Endothelial cell of umbilical vein (primary cell): ENCODE measurements around the gene CHST8. TPM values are rescaled to one million over a fixed set of nuclear protein-coding genes. Genes with fewer than 3 reads are reported as not detected.

Experiments
- BruUV-seq: library from RNA; stranded (reverse); fragments of 400-500 nt; replicated peaks from 2 replicates; lab custom pipeline; 2021; lab: Mats Ljungman, UMichigan
- CTCF ChIA-PET: fragments of 300-600, 350-600 bp; sonication (Branson Sonifier 250); formaldehyde crosslinking; loops from one replicate; lab custom pipeline; 2021; ENCODE audit warnings: antibody characterized with exemption, inconsistent platforms; lab: Charles Lee
- POLR2A ChIA-PET: fragments of 300-600, 350-600 bp; sonication (Branson Sonifier 250); formaldehyde crosslinking; loops from one replicate; lab custom pipeline; 2021; ENCODE audit warnings: antibody characterized with exemption, inconsistent platforms; lab: Charles Lee
- DNase-seq: peaks from one replicate; pipeline ENCODE4 v3.0.0-alpha.2; 2011; ENCODE audit warnings: low read depth, low spot score
- FAIRE-seq: peaks from 2 replicates; lab custom pipeline; 2011; peaks lifted over from hg19 to GRCh38; lab: Jason Lieb, UNC
- H2AFZ ChIP-seq: 2 replicates; pipeline ENCODE4 v1.6.0; 2012; ENCODE audit warnings: low read depth, low read length, control low read depth, inconsistent platforms
- H3K27ac ChIP-seq: 2 replicates; pipeline ENCODE4 v1.5.1; 2011; ENCODE audit warnings: low read depth, mild to moderate bottlenecking, control low read depth, low read length, moderate library complexity; ENCODE audit not compliant: insufficient read depth
- H3K27me3 ChIP-seq, 2 experiments: 2 replicates each; pipeline versions ENCODE4 v1.6.0 to v1.6.1; 2011; ENCODE audit warnings: low read length in 2 of 2, mixed read lengths in 1 of 2; ENCODE audit not compliant: control insufficient read depth in 2 of 2, insufficient read depth in 2 of 2
- H3K36me3 ChIP-seq, 2 experiments: 2 replicates in 1 of 2; 3 replicates in 1 of 2; pipeline ENCODE4 v1.5.1; 2011; ENCODE audit warnings: low read length in 2 of 2, mild to moderate bottlenecking in 1 of 2, moderate library complexity in 1 of 2; ENCODE audit not compliant: control insufficient read depth in 2 of 2, insufficient read depth in 2 of 2; ENCODE audit errors: extremely low read depth in 1 of 2
- H3K4me1 ChIP-seq: 3 replicates; pipeline ENCODE4 v1.5.1; 2011; ENCODE audit warnings: mild to moderate bottlenecking, low read length; ENCODE audit not compliant: control insufficient read depth, insufficient read depth; ENCODE audit errors: extremely low read depth
- H3K4me2 ChIP-seq: 2 replicates; pipeline ENCODE4 v1.6.1; 2011; ENCODE audit warnings: low read length, control low read depth, mixed read lengths; ENCODE audit not compliant: insufficient read depth
- H3K4me3 ChIP-seq, 3 experiments: fragments of 200-600 bp in 1 of 3; sonication (generic), shearing (Covaris generic) in 1 of 3; replicated peaks in 1 of 3; 2 replicates each; pipeline ENCODE4 v1.5.1; 2011 to 2016; ENCODE audit warnings: control low read depth in 3 of 3, low read length in 3 of 3, mild to moderate bottlenecking in 2 of 3, inconsistent platforms in 1 of 3, low read depth in 1 of 3, moderate library complexity in 1 of 3; ENCODE audit not compliant: insufficient read depth in 1 of 3
- H3K79me2 ChIP-seq: 2 replicates; pipeline ENCODE4 v1.6.0; 2012; ENCODE audit warnings: low read length, inconsistent platforms; ENCODE audit not compliant: control insufficient read depth, insufficient read depth
- H3K9ac ChIP-seq: replicated peaks from 2 replicates; pipeline ENCODE3; 2011; ENCODE audit warnings: low read length, control low read depth; ENCODE audit not compliant: insufficient read depth; ENCODE audit errors: extremely low read depth
- H3K9me1 ChIP-seq: replicated peaks from 3 replicates; pipeline ENCODE4 v1.6.0; 2011; ENCODE audit warnings: mild to moderate bottlenecking, low read length; ENCODE audit not compliant: control insufficient read depth, insufficient read depth; ENCODE audit errors: extremely low read depth
- H3K9me3 ChIP-seq: replicated peaks from 2 replicates; pipeline ENCODE4 v1.5.1; 2012; ENCODE audit warnings: low read length, inconsistent platforms; ENCODE audit not compliant: control insufficient read depth, insufficient read depth
- H4K20me1 ChIP-seq: replicated peaks from 2 replicates; pipeline ENCODE3; 2011; ENCODE audit warnings: mild to moderate bottlenecking, low read length; ENCODE audit not compliant: control insufficient read depth, insufficient read depth; ENCODE audit errors: extremely low read depth
- CTCF ChIP-seq, 2 donors: IDR thresholded peaks; 1 replicate in 1 of 2; 2 replicates in 1 of 2; pipeline ENCODE4 v1.5.1; 2011; ENCODE audit warnings: low read length in 2 of 2, mild to moderate bottlenecking in 2 of 2, moderate library complexity in 2 of 2, control low read depth in 1 of 2, inconsistent platforms in 1 of 2, low read depth in 1 of 2; ENCODE audit not compliant: insufficient read depth in 1 of 2; ENCODE audit errors: extremely low read depth in 1 of 2
- EZH2 ChIP-seq: IDR thresholded peaks from 2 replicates; pipeline ENCODE4 v1.6.1; 2012; ENCODE audit warnings: borderline replicate concordance, low read depth, mild to moderate bottlenecking, moderate library complexity, low read length, inconsistent platforms; ENCODE audit not compliant: severe bottlenecking
- FOS ChIP-seq: IDR thresholded peaks from 2 replicates; pipeline ENCODE4 v1.6.1; 2011; ENCODE audit warnings: mild to moderate bottlenecking, low read length, moderate library complexity, borderline replicate concordance; ENCODE audit not compliant: insufficient read depth
- GATA2 ChIP-seq: IDR thresholded peaks from 2 replicates; pipeline ENCODE4 v1.7.0; 2011; ENCODE audit warnings: low read depth, mild to moderate bottlenecking, moderate library complexity, mixed read lengths, low read length; ENCODE audit not compliant: insufficient read length, insufficient read depth
- JUN ChIP-seq: IDR thresholded peaks from 2 replicates; pipeline ENCODE4 v1.6.1; 2011; ENCODE audit warnings: borderline replicate concordance, low read depth; ENCODE audit not compliant: insufficient read length, insufficient read depth
- MAX ChIP-seq: IDR thresholded peaks from 2 replicates; pipeline ENCODE4 v1.6.1; 2011; ENCODE audit not compliant: insufficient read depth, insufficient read length
- MYC ChIP-seq: IDR thresholded peaks from one replicate; pipeline ENCODE4 v1.6.1; 2011; ENCODE audit warnings: mild to moderate bottlenecking, low read depth, low read length
- POLR2A ChIP-seq: IDR thresholded peaks from 2 replicates; pipeline ENCODE4 v1.6.1; 2012; ENCODE audit warnings: low read depth, mild to moderate bottlenecking, control low read depth, low read length
- POLR2AphosphoS5 ChIP-seq: IDR thresholded peaks from 2 replicates; pipeline ENCODE4 v1.6.1; 2012; ENCODE audit warnings: low read depth, mild to moderate bottlenecking, control low read depth, low read length, moderate library complexity; ENCODE audit not compliant: insufficient read depth
- dilution Hi-C: fragments of 300-500 bp; cut with MboI; formaldehyde crosslinking; loops from one replicate; pipeline ENCODE4 v1.15.0; 2019; ENCODE audit warnings: low sequenced_read_pairs; ENCODE audit not compliant: extremely low pct_ligation_motif_present
- intact Hi-C: fragments of 100-400 bp; cut with micrococcal nuclease; formaldehyde crosslinking; loops from one replicate; pipeline ENCODE4 v1.10.0; 2022
- polyA plus RNA-seq, 4 experiments: library from polyadenylated mRNA; depleted of rRNA in 3 of 4; stranded (reverse) in 3 of 4; unstranded in 1 of 4; fragments of >200 nt; gene quantifications; 2 replicates each; pipeline versions ENCODE4 v1.2.1 to v1.2.3, GENCODE V29; 2011 to 2012; ENCODE audit warnings: missing spikeins in 1 of 4
- total RNA-seq: library from RNA; stranded (reverse); gene quantifications from 2 replicates; pipeline ENCODE4 v1.2.3, GENCODE V29; 2021

The CHST8 gene
- total and polyA plus RNA-seq, 2 donors (not counting 3 experiments of a cell fraction or from before 2014, with no cell fraction given) = not detected

GRCh38 chr19:33752018-33752800 is 130.5 kb downstream of the CHST8 start:
- H3K9ac ChIP-seq = no peak overlapping the region
- no peaks in the 10 kb centered on the region for H4K20me1 ChIP-seq
- no peak overlapping the region for H3K27ac ChIP-seq
- no peak overlapping the region for H2AFZ ChIP-seq
- H3K9me3 ChIP-seq = no peaks in the 10 kb centered on the region
- DNase-seq (no peak), FAIRE-seq (no peak)
- H3K4me1 ChIP-seq = no peaks in the 10 kb centered on the region
- H3K36me3 ChIP-seq = no peaks in the 10 kb centered on the region
- no peak for TF ChIP-seq JUN
- TF ChIP-seq POLR2AphosphoS5 = no peak
- TF ChIP-seq EZH2 = no peak
- TF ChIP-seq CTCF (IDR thresholded peaks at IDR 0.05; ENCODE audit: extremely low read depth in 1 of 2, insufficient read depth in 1 of 2, low read depth in 1 of 2, low read length in 2 of 2) = no peak
- TF ChIP-seq GATA2 = no peak
- no peak for TF ChIP-seq FOS
- no peak for TF ChIP-seq MAX
- TF ChIP-seq POLR2A = no peak
- no peak for TF ChIP-seq MYC
- no peak overlapping the region for H3K4me2 ChIP-seq
- H3K4me3 ChIP-seq = no peak overlapping the region
- H3K9me1 ChIP-seq = no peaks in the 10 kb centered on the region
- CTCF ChIA-PET = no interaction called here
- no peaks in the 10 kb centered on the region for H3K27me3 ChIP-seq
- no TSS peak for BruUV-seq
- intact Hi-C loops (no loop called here), dilution Hi-C loops (no loop called here)
- POLR2A ChIA-PET = no interaction called here
- no peaks in the 10 kb centered on the region for H3K79me2 ChIP-seq
